Peyer's patch (tissue), 4 donors: Measurements from ENCODE around the gene TOP2B.

Experiments used
- POLR2A ChIP-seq, 2 donors: fragments of 450-650 bp; IDR thresholded peaks; one replicate each; pipeline ENCODE4 v1.5.1; 2017; ENCODE audit warnings: antibody characterized with exemption in 2 of 2, mild to moderate bottlenecking in 2 of 2, moderate library complexity in 2 of 2
- TF ChIP-seq, protein P1 (sequence below), 6 experiments: fragments of 450-650 bp in 4 of 6; fragments of 200-600 bp in 2 of 6; sonication (generic) in 1 of 6; IDR thresholded peaks; one replicate each; pipeline ENCODE4 v1.5.1; 2017 to 2019; ENCODE audit warnings: antibody characterized with exemption in 6 of 6, mild to moderate bottlenecking in 3 of 6, moderate library complexity in 1 of 6

DNA sequence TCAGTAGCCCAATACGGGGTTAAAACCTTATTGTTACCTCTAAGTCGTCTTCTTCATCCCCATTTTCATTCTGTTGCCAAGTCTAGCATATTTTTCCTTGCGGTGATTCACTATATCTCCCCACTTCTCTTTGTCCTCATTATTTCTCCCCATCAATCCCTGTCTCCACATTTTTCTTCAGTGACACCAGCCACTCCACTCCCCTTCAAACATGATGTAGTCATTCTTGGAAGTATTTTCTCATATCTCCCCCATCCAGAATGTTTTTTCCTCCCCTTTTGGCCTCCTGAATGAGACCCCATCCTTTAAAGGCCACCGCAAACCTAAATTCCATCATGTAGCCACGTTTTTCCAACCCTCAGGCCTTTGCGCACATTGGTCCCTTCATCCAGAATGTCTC, 105.9 kb downstream of the TOP2B start:
- TF ChIP-seq, protein P1, sequence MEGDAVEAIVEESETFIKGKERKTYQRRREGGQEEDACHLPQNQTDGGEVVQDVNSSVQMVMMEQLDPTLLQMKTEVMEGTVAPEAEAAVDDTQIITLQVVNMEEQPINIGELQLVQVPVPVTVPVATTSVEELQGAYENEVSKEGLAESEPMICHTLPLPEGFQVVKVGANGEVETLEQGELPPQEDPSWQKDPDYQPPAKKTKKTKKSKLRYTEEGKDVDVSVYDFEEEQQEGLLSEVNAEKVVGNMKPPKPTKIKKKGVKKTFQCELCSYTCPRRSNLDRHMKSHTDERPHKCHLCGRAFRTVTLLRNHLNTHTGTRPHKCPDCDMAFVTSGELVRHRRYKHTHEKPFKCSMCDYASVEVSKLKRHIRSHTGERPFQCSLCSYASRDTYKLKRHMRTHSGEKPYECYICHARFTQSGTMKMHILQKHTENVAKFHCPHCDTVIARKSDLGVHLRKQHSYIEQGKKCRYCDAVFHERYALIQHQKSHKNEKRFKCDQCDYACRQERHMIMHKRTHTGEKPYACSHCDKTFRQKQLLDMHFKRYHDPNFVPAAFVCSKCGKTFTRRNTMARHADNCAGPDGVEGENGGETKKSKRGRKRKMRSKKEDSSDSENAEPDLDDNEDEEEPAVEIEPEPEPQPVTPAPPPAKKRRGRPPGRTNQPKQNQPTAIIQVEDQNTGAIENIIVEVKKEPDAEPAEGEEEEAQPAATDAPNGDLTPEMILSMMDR (IDR thresholded peaks at IDR 0.05): no peak
- TF ChIP-seq POLR2A (IDR thresholded peaks at IDR 0.05): no peak
